ENCODE results near the gene DUT.

DUT gene

GRCh38 chr15:48332642-48333034 is 1.4 kb downstream of the DUT start:
- H3K79me1 ChIP-seq (replicated peaks; ENCODE audit: low read length, poor library complexity, severe bottlenecking): peaks cover 14% of the 10 kb centered on the region
- H3K4me1 ChIP-seq (ENCODE audit: control insufficient read depth, insufficient read depth, low read depth, low read length): peaks cover 3% of the 10 kb centered on the region
- no peaks in the 10 kb centered on the region for H3K27me3 ChIP-seq (ENCODE audit: control insufficient read depth in 1 of 2, insufficient read depth in 1 of 2, low read length in 2 of 2)
- H2BK120ac ChIP-seq (ENCODE audit: low read depth, low read length): no peak overlapping the region
- 6% methylated on average over 8 of the region's 9 CpGs for WGBS
- peak overlapping the region; percentile 94 for H3K9ac ChIP-seq (ENCODE audit: low read length)
- H3K36me3 ChIP-seq (ENCODE audit: control insufficient read depth in 1 of 2, insufficient read depth in 2 of 2, low read depth in 1 of 2, low read length in 2 of 2): peaks cover 0 to 45% of the 10 kb centered on the region in 2 experiments
- no peak overlapping the region for H3K14ac ChIP-seq (ENCODE audit: low read length in 2 of 2)
- no peak for DNase-seq
- no peak overlapping the region for H3K23ac ChIP-seq (ENCODE audit: low read length in 2 of 2)
- H2BK5ac ChIP-seq (ENCODE audit: low read depth, low read length, poor library complexity, severe bottlenecking): no peak overlapping the region
- no peak overlapping the region for H2BK12ac ChIP-seq (ENCODE audit: low read length in 2 of 2)
- H3K27ac ChIP-seq (ENCODE audit: low read length, poor library complexity, severe bottlenecking): no peak overlapping the region
- no peak overlapping the region for H3K18ac ChIP-seq (ENCODE audit: low read depth in 1 of 2, low read length in 2 of 2)
- H2AK5ac ChIP-seq (ENCODE audit: low read length, severe bottlenecking): no peak overlapping the region
- peak overlapping the region; percentile 100 for H3K4me2 ChIP-seq (ENCODE audit: low read length, poor library complexity, severe bottlenecking)
- no peak overlapping the region for H3K4ac ChIP-seq (ENCODE audit: low read depth in 1 of 2, low read length in 2 of 2)
- peak overlapping the region in 1 of 2 experiments; percentile 95 for H3K4me3 ChIP-seq (ENCODE audit: insufficient read depth in 1 of 2, low read depth in 1 of 2, low read length in 2 of 2)
- H4K8ac ChIP-seq (ENCODE audit: low read length): no peak overlapping the region
- H2BK15ac ChIP-seq (ENCODE audit: low read depth, poor library complexity, severe bottlenecking): no peak overlapping the region
- no peak overlapping the region for H2AFZ ChIP-seq (ENCODE audit: low read depth, low read length)
- no peaks in the 10 kb centered on the region for H3K9me3 ChIP-seq (ENCODE audit: control insufficient read depth, low read length)
- no peak overlapping the region for H4K91ac ChIP-seq (ENCODE audit: low read length)

- Histone ChIP-seq H2AFZ (ENCODE audit: low read depth, low read length) (no peak overlapping the region), H3K9ac (ENCODE audit: low read length) (peak overlapping the region; percentile 94), H3K79me1 (replicated peaks; ENCODE audit: low read length, poor library complexity, severe bottlenecking) (peaks cover 14% of the 10 kb centered on the region), H3K4me1 (ENCODE audit: control insufficient read depth, insufficient read depth, low read depth, low read length) (peaks cover 3% of the 10 kb centered on the region), H2BK12ac (ENCODE audit: low read length in 2 of 2) (no peak overlapping the region), H2BK120ac (ENCODE audit: low read depth, low read length) (no peak overlapping the region), H3K23ac (ENCODE audit: low read length in 2 of 2) (no peak overlapping the region), H3K36me3 (ENCODE audit: control insufficient read depth in 1 of 2, insufficient read depth in 2 of 2, low read depth in 1 of 2, low read length in 2 of 2) (peaks cover 0 to 55% of the 10 kb centered on the region in 2 experiments), H4K8ac (ENCODE audit: low read length) (no peak overlapping the region), H3K14ac (ENCODE audit: low read length in 2 of 2) (no peak overlapping the region), H3K18ac (ENCODE audit: low read depth in 1 of 2, low read length in 2 of 2) (no peak overlapping the region), H3K9me3 (ENCODE audit: control insufficient read depth, low read length) (no peaks in the 10 kb centered on the region), H3K27ac (ENCODE audit: low read length, poor library complexity, severe bottlenecking) (no peak overlapping the region), H2AK5ac (ENCODE audit: low read length, severe bottlenecking) (no peak overlapping the region), H4K91ac (ENCODE audit: low read length) (no peak overlapping the region), H3K4me2 (ENCODE audit: low read length, poor library complexity, severe bottlenecking) (no peak overlapping the region), H3K4me3 (ENCODE audit: insufficient read depth in 1 of 2, low read depth in 1 of 2, low read length in 2 of 2) (no peak overlapping the region), H3K4ac (ENCODE audit: low read depth in 1 of 2, low read length in 2 of 2) (no peak overlapping the region), H2BK5ac (ENCODE audit: low read depth, low read length, poor library complexity, severe bottlenecking) (no peak overlapping the region), H2BK15ac (ENCODE audit: low read depth, poor library complexity, severe bottlenecking) (no peak overlapping the region), H3K27me3 (ENCODE audit: control insufficient read depth in 1 of 2, insufficient read depth in 1 of 2, low read length in 2 of 2) (no peaks in the 10 kb centered on the region)
- WGBS: 8% methylated on average over 3 of the region's 4 CpGs
- DNase-seq: no peak
Measured at GRCh38 chr15:48333540-48333939, 2.3 kb downstream of the DUT start.

- Histone ChIP-seq H3K4ac (ENCODE audit: low read depth in 1 of 2, low read length in 2 of 2) (no peak overlapping the region), H3K9ac (ENCODE audit: low read length) (peak overlapping the region; percentile 94), H3K27ac (ENCODE audit: low read length, poor library complexity, severe bottlenecking) (no peak overlapping the region), H2BK120ac (ENCODE audit: low read depth, low read length) (no peak overlapping the region), H4K8ac (ENCODE audit: low read length) (no peak overlapping the region), H4K91ac (ENCODE audit: low read length) (no peak overlapping the region), H3K23ac (ENCODE audit: low read length in 2 of 2) (no peak overlapping the region), H3K27me3 (ENCODE audit: control insufficient read depth in 1 of 2, insufficient read depth in 1 of 2, low read length in 2 of 2) (no peaks in the 10 kb centered on the region), H2BK5ac (ENCODE audit: low read depth, low read length, poor library complexity, severe bottlenecking) (no peak overlapping the region), H3K4me2 (ENCODE audit: low read length, poor library complexity, severe bottlenecking) (no peak overlapping the region), H2AFZ (ENCODE audit: low read depth, low read length) (no peak overlapping the region), H3K14ac (ENCODE audit: low read length in 2 of 2) (no peak overlapping the region), H2BK15ac (ENCODE audit: low read depth, poor library complexity, severe bottlenecking) (no peak overlapping the region), H3K36me3 (ENCODE audit: control insufficient read depth in 1 of 2, insufficient read depth in 2 of 2, low read depth in 1 of 2, low read length in 2 of 2) (peaks cover 0 to 60% of the 10 kb centered on the region in 2 experiments), H3K79me1 (replicated peaks; ENCODE audit: low read length, poor library complexity, severe bottlenecking) (peaks cover 14% of the 10 kb centered on the region), H2BK12ac (ENCODE audit: low read length in 2 of 2) (no peak overlapping the region), H3K4me3 (ENCODE audit: insufficient read depth in 1 of 2, low read depth in 1 of 2, low read length in 2 of 2) (no peak overlapping the region), H3K18ac (ENCODE audit: low read depth in 1 of 2, low read length in 2 of 2) (no peak overlapping the region), H3K9me3 (ENCODE audit: control insufficient read depth, low read length) (no peaks in the 10 kb centered on the region), H3K4me1 (ENCODE audit: control insufficient read depth, insufficient read depth, low read depth, low read length) (peaks cover 3% of the 10 kb centered on the region), H2AK5ac (ENCODE audit: low read length, severe bottlenecking) (no peak overlapping the region)
- DNase-seq: no peak
- 80% methylated on average over 2 of the region's 2 CpGs for WGBS
Measured at GRCh38 chr15:48334260-48334659, 3.0 kb downstream of the DUT start.

- Histone ChIP-seq H4K91ac (ENCODE audit: low read length) (no peak overlapping the region), H2BK5ac (ENCODE audit: low read depth, low read length, poor library complexity, severe bottlenecking) (no peak overlapping the region), H3K9me3 (ENCODE audit: control insufficient read depth, low read length) (no peaks in the 10 kb centered on the region), H2BK120ac (ENCODE audit: low read depth, low read length) (no peak overlapping the region), H3K79me1 (replicated peaks; ENCODE audit: low read length, poor library complexity, severe bottlenecking) (peaks cover 14% of the 10 kb centered on the region), H2BK15ac (ENCODE audit: low read depth, poor library complexity, severe bottlenecking) (no peak overlapping the region), H3K27ac (ENCODE audit: low read length, poor library complexity, severe bottlenecking) (no peak overlapping the region), H4K8ac (ENCODE audit: low read length) (no peak overlapping the region), H2AK5ac (ENCODE audit: low read length, severe bottlenecking) (no peak overlapping the region), H3K4ac (ENCODE audit: low read depth in 1 of 2, low read length in 2 of 2) (no peak overlapping the region), H2AFZ (ENCODE audit: low read depth, low read length) (no peak overlapping the region), H3K36me3 (ENCODE audit: control insufficient read depth in 1 of 2, insufficient read depth in 2 of 2, low read depth in 1 of 2, low read length in 2 of 2) (peaks cover 0 to 87% of the 10 kb centered on the region in 2 experiments), H3K4me2 (ENCODE audit: low read length, poor library complexity, severe bottlenecking) (no peak overlapping the region), H3K23ac (ENCODE audit: low read length in 2 of 2) (no peak overlapping the region), H3K27me3 (ENCODE audit: control insufficient read depth in 1 of 2, insufficient read depth in 1 of 2, low read length in 2 of 2) (no peaks in the 10 kb centered on the region), H3K4me3 (ENCODE audit: insufficient read depth in 1 of 2, low read depth in 1 of 2, low read length in 2 of 2) (no peak overlapping the region), H3K14ac (ENCODE audit: low read length in 2 of 2) (no peak overlapping the region), H2BK12ac (ENCODE audit: low read length in 2 of 2) (no peak overlapping the region), H3K4me1 (ENCODE audit: control insufficient read depth, insufficient read depth, low read depth, low read length) (peaks cover 3% of the 10 kb centered on the region), H3K9ac (ENCODE audit: low read length) (no peak overlapping the region), H3K18ac (ENCODE audit: low read depth in 1 of 2, low read length in 2 of 2) (no peak overlapping the region)
- WGBS: 100% methylated on average over 2 of the region's 2 CpGs
- peak; percentile 13 for DNase-seq
Measured at GRCh38 chr15:48336940-48337339, 5.7 kb downstream of the DUT start.

Data from mesenchymal stem cell (in vitro differentiated cells and primary cell).